Kidney (tissue), 14 donors: Measurements from ENCODE around the gene PRKN. TPM values are rescaled to one million over a fixed set of nuclear protein-coding genes. Genes with fewer than 3 reads are reported as not detected.

ENCODE experiments used
- DNase-seq, 5 donors: peaks; one replicate each; pipeline ENCODE4 v3.0.0-alpha.2; 2013 to 2020
- FAIRE-seq: peaks from 2 replicates; lab custom pipeline; 2012; peaks lifted over from hg19 to GRCh38; lab: Jason Lieb, UNC
- H3K27ac ChIP-seq, 2 donors: one replicate each; pipeline ENCODE4 v1.7.0; 2013; ENCODE audit warnings: low read depth in 2 of 2, low read length in 2 of 2, inconsistent platforms in 1 of 2
- H3K27me3 ChIP-seq: one replicate; pipeline ENCODE4 v1.7.1; 2013; ENCODE audit warnings: low read length, inconsistent platforms; ENCODE audit not compliant: control insufficient read depth, insufficient read depth
- H3K36me3 ChIP-seq, 3 donors: one replicate each; pipeline versions ENCODE4 v1.7.0 to v1.7.1; 2013; ENCODE audit warnings: low read length in 3 of 3, control low read depth in 1 of 3, inconsistent platforms in 1 of 3; ENCODE audit not compliant: insufficient read depth in 3 of 3, control insufficient read depth in 2 of 3
- H3K4me1 ChIP-seq, 3 donors: one replicate each; pipeline versions ENCODE4 v1.7.0 to v1.7.1; 2013; ENCODE audit warnings: low read length in 3 of 3, inconsistent platforms in 1 of 3, low read depth in 1 of 3; ENCODE audit not compliant: control insufficient read depth in 2 of 3, insufficient read depth in 2 of 3
- H3K4me3 ChIP-seq, 3 donors: one replicate each; pipeline versions ENCODE4 v1.7.0 to v1.8.1; 2013; ENCODE audit warnings: low read length in 3 of 3, control low read depth in 1 of 3, inconsistent platforms in 1 of 3
- H3K9ac ChIP-seq, 3 donors: one replicate each; pipeline versions ENCODE4 v1.7.0 to v1.7.1; 2013; ENCODE audit warnings: low read length in 3 of 3, control low read depth in 1 of 3, inconsistent platforms in 1 of 3
- H3K9me3 ChIP-seq, 3 donors: one replicate each; pipeline versions ENCODE4 v1.7.0 to v1.7.1; 2013; ENCODE audit warnings: low read length in 3 of 3, control low read depth in 1 of 3, inconsistent platforms in 1 of 3; ENCODE audit not compliant: control insufficient read depth in 2 of 3, insufficient read depth in 1 of 3
- CTCF ChIP-seq: IDR thresholded peaks from 3 replicates; pipeline ENCODE4 v1.5.1; 2012; ENCODE audit warnings: mild to moderate bottlenecking, moderate library complexity, borderline replicate concordance; ENCODE audit not compliant: insufficient read depth; ENCODE audit errors: extremely low read depth
- intact Hi-C: fragments of 100-400 bp; cut with DNase I; formaldehyde crosslinking; loops from one replicate; pipeline ENCODE4 v1.11.1; 2022
- polyA plus RNA-seq: library from polyadenylated mRNA; stranded (reverse); fragments of 350-450 nt; fragmentation: Illumina TruSeq; extraction: RNeasy Lipid Tissue Mini Kit (QIAGEN cat#74804); gene quantifications from one replicate; pipeline ENCODE4 v1.2.3, GENCODE V29; 2014; ENCODE audit warnings: low read depth, low replicate concordance; ENCODE audit not compliant: insufficient read depth
- total RNA-seq: library from RNA; stranded (reverse); fragmentation: NEBNext Ultra II Directional; extraction: Animal tissue kit (Norgen Biotek cat#: 25700); gene quantifications from one replicate; pipeline ENCODE4 v1.2.1, GENCODE V29; 2021
- donor health status: control.
- donor health status: control.
- donor health status: control.
- donor health status: control.
- donor health status: control.
- donor health status: DM: yes; HTN: yes; CAD: no.
- donor health status: Normal renal cell carcinoma (clear cell type).

PRKN gene
- total and polyA plus RNA-seq, 2 donors from 2014 or later = 8.6 to 10.4 TPM

DNA sequence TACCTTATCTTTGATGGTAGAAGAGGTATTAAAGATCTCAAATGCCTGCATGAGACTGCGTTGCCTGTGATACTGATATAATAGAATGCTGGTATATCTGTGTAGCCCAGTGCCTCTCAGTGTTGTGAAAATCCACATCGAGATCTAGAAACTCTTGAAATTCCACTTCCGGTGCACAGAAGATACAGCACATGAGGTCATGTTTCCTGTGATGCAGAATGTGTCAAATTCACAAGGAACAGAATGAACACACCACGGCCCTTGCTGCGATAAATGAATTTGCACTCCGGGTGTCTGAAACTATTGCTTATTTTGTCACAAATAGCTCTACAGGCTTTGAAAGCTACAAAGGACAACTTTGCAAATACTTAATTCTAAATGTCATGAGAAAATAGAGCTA is 765.8 kb downstream of the PRKN start:
- intact Hi-C loops = no loop called here
- H3K27me3 ChIP-seq = no peaks in the 10 kb centered on the region
- H3K9me3 ChIP-seq = no peaks in the 10 kb centered on the region
- DNase-seq (no peak), FAIRE-seq (no peak)
- H3K9ac ChIP-seq = no peak overlapping the region
- TF ChIP-seq CTCF = no peak
- H3K4me1 ChIP-seq = no peaks in the 10 kb centered on the region
- no peak overlapping the region for H3K27ac ChIP-seq
- H3K36me3 ChIP-seq = no peaks in the 10 kb centered on the region
- H3K4me3 ChIP-seq = no peak overlapping the region

DNA sequence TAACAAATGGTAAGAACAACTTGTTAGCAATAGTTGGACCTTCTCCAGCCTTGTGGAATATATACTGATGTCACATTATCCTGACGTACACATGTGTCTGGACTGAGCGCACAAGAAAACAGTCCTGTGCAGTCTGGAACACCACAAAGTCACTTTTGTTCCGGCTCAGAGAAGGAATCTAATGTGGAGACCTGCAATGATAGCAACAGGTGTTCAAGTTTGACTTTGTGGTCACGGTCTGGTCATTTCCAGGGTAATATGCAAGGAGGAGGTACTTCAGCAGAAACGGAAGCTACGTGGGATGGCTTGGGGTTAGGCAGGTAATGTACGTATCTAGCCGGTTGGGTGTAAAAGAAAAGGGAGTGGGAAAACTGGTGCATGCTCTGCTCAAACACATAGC is 766.5 kb downstream of the PRKN start:
- Histone ChIP-seq H3K36me3 (no peaks in the 10 kb centered on the region), H3K27ac (no peak overlapping the region), H3K4me3 (no peak overlapping the region), H3K27me3 (no peaks in the 10 kb centered on the region), H3K9ac (no peak overlapping the region), H3K9me3 (no peaks in the 10 kb centered on the region), H3K4me1 (no peaks in the 10 kb centered on the region)
- no peak for FAIRE-seq
- no peak for TF ChIP-seq CTCF
- intact Hi-C loops = no loop called here
- no peak for DNase-seq

DNA sequence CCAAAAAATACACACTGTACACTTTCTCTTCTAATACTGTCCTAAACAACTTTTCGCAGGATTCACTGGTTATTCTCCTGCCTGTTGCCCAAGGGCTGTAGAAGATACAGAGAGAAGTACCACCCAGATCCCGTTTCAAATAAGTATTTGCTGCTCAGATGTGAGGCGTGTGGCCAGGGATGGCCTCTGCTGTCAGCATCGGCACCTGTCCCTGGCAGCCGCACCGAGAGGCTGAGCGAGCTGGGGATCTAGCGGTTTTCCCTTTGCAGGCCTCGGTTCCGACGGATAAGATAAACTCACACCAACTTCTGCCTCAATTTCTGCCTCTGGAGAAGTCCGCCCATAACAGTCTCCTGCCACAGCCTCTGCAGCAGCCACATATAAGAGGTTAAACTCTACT is 768.5 kb downstream of the PRKN start:
- H3K9me3 ChIP-seq = no peaks in the 10 kb centered on the region
- no peaks in the 10 kb centered on the region for H3K27me3 ChIP-seq
- no peaks in the 10 kb centered on the region for H3K36me3 ChIP-seq
- no peak overlapping the region for H3K9ac ChIP-seq
- no peak overlapping the region for H3K4me3 ChIP-seq
- DNase-seq (no peak), FAIRE-seq (no peak)
- H3K27ac ChIP-seq = no peak overlapping the region
- TF ChIP-seq CTCF = no peak
- intact Hi-C loops = no loop called here
- no peaks in the 10 kb centered on the region for H3K4me1 ChIP-seq

DNA sequence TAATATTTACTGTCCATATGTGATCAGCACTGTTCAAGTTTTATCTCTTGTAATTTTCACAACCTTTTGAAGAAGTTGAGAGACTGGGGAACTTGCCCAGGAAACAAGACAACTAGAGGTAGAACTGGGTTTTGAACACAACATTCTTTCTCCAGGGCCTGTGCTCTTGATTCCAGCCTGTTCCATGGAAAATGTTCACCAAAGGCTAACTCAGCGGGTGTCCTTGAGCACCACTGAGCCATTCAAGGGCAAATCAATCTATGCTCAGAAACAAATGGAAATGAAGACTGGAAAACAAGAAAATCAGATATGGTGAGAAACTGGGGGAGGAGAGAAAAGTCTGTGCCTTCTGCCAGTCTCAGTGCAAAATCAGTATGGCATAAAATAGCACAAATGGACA is 771.5 kb downstream of the PRKN start:
- DNase-seq = no peak
- H3K27ac ChIP-seq = no peak overlapping the region
- no peak for TF ChIP-seq CTCF
- H3K9ac ChIP-seq = no peak overlapping the region
- no peaks in the 10 kb centered on the region for H3K4me1 ChIP-seq
- H3K4me3 ChIP-seq = no peak overlapping the region
- no peaks in the 10 kb centered on the region for H3K36me3 ChIP-seq
- H3K9me3 ChIP-seq = no peaks in the 10 kb centered on the region
- FAIRE-seq = no peak
- no peaks in the 10 kb centered on the region for H3K27me3 ChIP-seq
- intact Hi-C loops = no loop called here
